GM12878 (cell line): ENCODE measurements around the gene SLC6A7.

ENCODE experiments used
- CEBPB ChIP-seq, 2 experiments: fragments of 150-350 bp in 1 of 2; IDR thresholded peaks; 2 replicates each; pipeline ENCODE4 v1.6.1; 2012 to 2014; ENCODE audit warnings: low read depth in 2 of 2, low read length in 2 of 2, borderline replicate concordance in 1 of 2, inconsistent platforms in 1 of 2
- ELK1 ChIP-seq: IDR thresholded peaks from 2 replicates; pipeline ENCODE4 v1.6.1; 2012; ENCODE audit warnings: low read depth, low read length, improper control_type of control experiment
- EP300 ChIP-seq, 2 experiments: fragments of 150-350 bp in 1 of 2; IDR thresholded peaks; 2 replicates each; pipeline ENCODE4 v1.6.1; 2011 to 2012; ENCODE audit warnings: low read depth in 2 of 2, low read length in 2 of 2, borderline replicate concordance in 1 of 2, improper control_type of control experiment in 1 of 2, inconsistent platforms in 1 of 2; ENCODE audit not compliant: control insufficient read depth in 1 of 2
- ETV6 ChIP-seq, 2 experiments: fragments of 450-650 bp in 1 of 2; IDR thresholded peaks in 1 of 2; conservative IDR thresholded peaks in 1 of 2; 2 replicates each; pipeline ENCODE4 v1.6.1; 2014; ENCODE audit warnings: antibody characterized with exemption in 1 of 2, borderline replicate concordance in 1 of 2, low read depth in 1 of 2, mild to moderate bottlenecking in 1 of 2, moderate library complexity in 1 of 2
- EZH2 ChIP-seq: IDR thresholded peaks from 2 replicates; pipeline ENCODE4 v1.6.1; 2012; ENCODE audit warnings: low read depth, mild to moderate bottlenecking, control low read depth, inconsistent platforms, low read length, borderline replicate concordance; ENCODE audit not compliant: control insufficient read depth
- FOXK2 ChIP-seq: fragments of 450-650 bp; IDR thresholded peaks from 2 replicates; pipeline ENCODE4 v1.6.1; 2017; ENCODE audit warnings: mild to moderate bottlenecking, moderate library complexity
- NR2C1 ChIP-seq: fragments of 450-650 bp; IDR thresholded peaks from 2 replicates; pipeline ENCODE4 v1.6.1; 2017; ENCODE audit warnings: antibody characterized with exemption, mild to moderate bottlenecking, moderate library complexity
- POLR2AphosphoS5 ChIP-seq: IDR thresholded peaks from 2 replicates; pipeline ENCODE4 v1.6.1; 2011; ENCODE audit warnings: mild to moderate bottlenecking, low read length, inconsistent platforms
- TAF1 ChIP-seq: IDR thresholded peaks from 2 replicates; pipeline ENCODE4 v1.6.1; 2011; ENCODE audit warnings: mild to moderate bottlenecking, low read depth, low read length, borderline replicate concordance
- YY1 ChIP-seq: IDR thresholded peaks from 2 replicates; pipeline ENCODE4 v1.6.1; 2011; ENCODE audit warnings: low read depth, mild to moderate bottlenecking, low read length
- TF ChIP-seq, protein P1 (sequence below), 3 experiments: IDR thresholded peaks in 2 of 3; conservative IDR thresholded peaks in 1 of 3; 2 replicates each; pipeline ENCODE4 v1.5.1; 2011; ENCODE audit warnings: low read depth in 3 of 3, low read length in 3 of 3, mild to moderate bottlenecking in 3 of 3, control low read depth in 2 of 3, moderate library complexity in 2 of 3, inconsistent platforms in 1 of 3, mixed read lengths in 1 of 3; ENCODE audit not compliant: control insufficient read depth in 2 of 3, insufficient read depth in 1 of 3; ENCODE audit errors: extremely low read depth in 1 of 3

- TF ChIP-seq TAF1 (no peak), YY1 (no peak), ELK1 (no peak), EP300 (IDR thresholded peaks at IDR 0.05; ENCODE audit: borderline replicate concordance in 1 of 2, control insufficient read depth in 1 of 2, low read depth in 2 of 2, low read length in 2 of 2) (no peak), EZH2 (no peak), NR2C1 (no peak), FOXK2 (no peak), CEBPB (IDR thresholded peaks at IDR 0.05; ENCODE audit: borderline replicate concordance in 1 of 2, low read depth in 2 of 2, low read length in 2 of 2) (no peak), ETV6 (conservative IDR thresholded peaks at IDR 0.05 in 1 of 2, IDR thresholded peaks at IDR 0.05 in 1 of 2; ENCODE audit: borderline replicate concordance in 1 of 2, low read depth in 1 of 2) (no peak), POLR2AphosphoS5 (no peak)
- TF ChIP-seq, protein P1, sequence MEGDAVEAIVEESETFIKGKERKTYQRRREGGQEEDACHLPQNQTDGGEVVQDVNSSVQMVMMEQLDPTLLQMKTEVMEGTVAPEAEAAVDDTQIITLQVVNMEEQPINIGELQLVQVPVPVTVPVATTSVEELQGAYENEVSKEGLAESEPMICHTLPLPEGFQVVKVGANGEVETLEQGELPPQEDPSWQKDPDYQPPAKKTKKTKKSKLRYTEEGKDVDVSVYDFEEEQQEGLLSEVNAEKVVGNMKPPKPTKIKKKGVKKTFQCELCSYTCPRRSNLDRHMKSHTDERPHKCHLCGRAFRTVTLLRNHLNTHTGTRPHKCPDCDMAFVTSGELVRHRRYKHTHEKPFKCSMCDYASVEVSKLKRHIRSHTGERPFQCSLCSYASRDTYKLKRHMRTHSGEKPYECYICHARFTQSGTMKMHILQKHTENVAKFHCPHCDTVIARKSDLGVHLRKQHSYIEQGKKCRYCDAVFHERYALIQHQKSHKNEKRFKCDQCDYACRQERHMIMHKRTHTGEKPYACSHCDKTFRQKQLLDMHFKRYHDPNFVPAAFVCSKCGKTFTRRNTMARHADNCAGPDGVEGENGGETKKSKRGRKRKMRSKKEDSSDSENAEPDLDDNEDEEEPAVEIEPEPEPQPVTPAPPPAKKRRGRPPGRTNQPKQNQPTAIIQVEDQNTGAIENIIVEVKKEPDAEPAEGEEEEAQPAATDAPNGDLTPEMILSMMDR (IDR thresholded peaks at IDR 0.05 in 2 of 3, conservative IDR thresholded peaks at IDR 0.05 in 1 of 3; ENCODE audit: control insufficient read depth in 2 of 3, extremely low read depth in 1 of 3, insufficient read depth in 1 of 3, low read depth in 3 of 3, low read length in 3 of 3) = no peak
These were observed 16.7 kb upstream of the SLC6A7 start for GRCh38 chr5:150173161-150173560.
